ENCODE results near the gene CD44.

Gene CD44

GRCh38 chr11:35163702-35164496 lies 24.9 kb downstream of the CD44 start:
- TF ChIP-seq CTCF (conservative IDR thresholded peaks at IDR 0.05; ENCODE audit: low read length) = peak; percentile 46
- H3K4me3 ChIP-seq (ENCODE audit: low read length) = no peak overlapping the region
- no peak for DNase-seq (ENCODE audit: low read depth)

- no peak for TF ChIP-seq CTCF (conservative IDR thresholded peaks at IDR 0.05; ENCODE audit: low read length)
- no peak overlapping the region for H3K4me3 ChIP-seq (ENCODE audit: low read length)
- DNase-seq (ENCODE audit: low read depth) = no peak
Observed at GRCh38 chr11:35165030-35165422, 26.1 kb downstream of the CD44 start.

GRCh38 chr11:35165423-35166368 lies 26.7 kb downstream of the CD44 start:
- DNase-seq (ENCODE audit: low read depth) = peak; percentile 91
- no peak overlapping the region for H3K4me3 ChIP-seq (ENCODE audit: low read length)
- no peak for TF ChIP-seq CTCF (conservative IDR thresholded peaks at IDR 0.05; ENCODE audit: low read length)

GRCh38 chr11:35166369-35167360 lies 27.7 kb downstream of the CD44 start:
- H3K4me3 ChIP-seq (ENCODE audit: low read length) = no peak overlapping the region; the same call in 1 of the 2 replicates
- peak; percentile 94 for DNase-seq (ENCODE audit: low read depth)
- TF ChIP-seq CTCF (conservative IDR thresholded peaks at IDR 0.05; ENCODE audit: low read length) = no peak

- no peak for TF ChIP-seq CTCF (conservative IDR thresholded peaks at IDR 0.05; ENCODE audit: low read length)
- no peak overlapping the region for H3K4me3 ChIP-seq (ENCODE audit: low read length)
- peak; percentile 78 for DNase-seq (ENCODE audit: low read depth)
Observed at GRCh38 chr11:35167426-35167954, 28.5 kb downstream of the CD44 start.

GRCh38 chr11:35168671-35169070 lies 29.7 kb downstream of the CD44 start:
- no peak overlapping the region for H3K4me3 ChIP-seq (ENCODE audit: low read length)
- no peak for DNase-seq (ENCODE audit: low read depth)
- no peak for TF ChIP-seq CTCF (conservative IDR thresholded peaks at IDR 0.05; ENCODE audit: low read length)
